Esophagus muscularis mucosa (tissue), 3 donors: ENCODE results near the gene PRIM1.
A peak's percentile ranks its signal among the peaks of the same experiment; 100 is the strongest.

ENCODE experiments used
- CTCF ChIP-seq, 3 experiments: fragments of 200-600 bp in 2 of 3; fragments of 450-650 bp in 1 of 3; sonication (generic) in 2 of 3; IDR thresholded peaks; one replicate each; pipeline ENCODE4 v1.5.1; 2017 to 2019; ENCODE audit warnings: antibody characterized with exemption in 3 of 3, mild to moderate bottlenecking in 2 of 3, moderate library complexity in 1 of 3
- POLR2A ChIP-seq: fragments of 450-650 bp; IDR thresholded peaks from one replicate; pipeline ENCODE4 v1.6.1; 2017; ENCODE audit warnings: antibody characterized with exemption, moderate library complexity, mild to moderate bottlenecking, low read depth
- POLR2AphosphoS5 ChIP-seq, 2 donors: sonication (generic); formaldehyde crosslinking; IDR thresholded peaks; one replicate each; pipeline ENCODE4 v1.6.1; 2017; ENCODE audit warnings: antibody characterized with exemption in 2 of 2

- TF ChIP-seq CTCF (IDR thresholded peaks at IDR 0.05) (peak in 1 of 3 experiments; percentile 9), POLR2A (peak; percentile 96), POLR2AphosphoS5 (IDR thresholded peaks at IDR 0.05) (peak; percentile 99 to 100)
These were observed 27.0 kb downstream of the PRIM1 start, which contains the start of gene NACA for GRCh38 chr12:56724972-56725722.
